Myometrial cell (primary cell): ENCODE measurements around the gene ZNF436. TPM values are rescaled to one million over a fixed set of nuclear protein-coding genes. Genes with fewer than 3 reads are reported as not detected.

Experiments used
- total RNA-seq: library from RNA; depleted of rRNA; stranded (reverse); fragments of >200 nt; gene quantifications from 2 replicates; pipeline ENCODE4 v1.2.3, GENCODE V29; 2015

The ZNF436 gene
- total RNA-seq, result 5.8 and 9.7 TPM in 2 replicates

DNA sequence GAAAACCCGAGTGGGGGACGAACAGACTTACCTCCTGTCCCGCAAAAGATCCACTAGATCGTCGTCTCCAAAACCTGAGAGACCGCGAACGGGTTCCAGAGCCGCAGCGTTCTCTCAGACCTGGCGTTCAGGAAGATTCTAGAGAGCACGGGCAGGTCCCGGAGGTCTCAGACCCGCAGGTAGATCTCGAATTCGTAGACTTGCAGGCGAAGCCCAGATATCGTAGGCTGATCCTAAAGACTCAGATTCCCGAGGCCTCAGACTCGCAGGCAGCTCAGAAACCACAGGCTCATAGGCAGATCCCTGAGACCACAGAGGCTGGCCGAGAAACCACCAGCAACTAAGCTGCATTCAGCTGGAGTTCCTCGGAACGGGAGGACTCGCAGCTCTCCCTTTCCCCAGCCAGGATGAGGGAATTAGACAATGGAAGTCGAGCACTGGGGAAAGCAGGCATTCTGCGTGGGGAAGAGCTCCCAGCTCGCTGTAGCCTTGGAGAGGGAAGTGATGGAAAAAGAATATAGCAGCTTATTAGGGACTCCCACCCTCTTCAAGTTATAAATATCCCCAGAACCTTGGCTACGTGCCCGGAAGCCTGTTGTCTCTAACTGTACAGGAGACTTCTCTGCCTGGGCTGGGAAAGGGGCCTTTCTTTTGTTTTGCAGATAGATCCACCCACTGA lies at the start of gene ZNF436:
TSS of gene ZNF436 (minus strand) at position 502 of the 679 bp plus-strand sequence. CDS start 1,831 bp downstream, outside the sequence.

DNA sequence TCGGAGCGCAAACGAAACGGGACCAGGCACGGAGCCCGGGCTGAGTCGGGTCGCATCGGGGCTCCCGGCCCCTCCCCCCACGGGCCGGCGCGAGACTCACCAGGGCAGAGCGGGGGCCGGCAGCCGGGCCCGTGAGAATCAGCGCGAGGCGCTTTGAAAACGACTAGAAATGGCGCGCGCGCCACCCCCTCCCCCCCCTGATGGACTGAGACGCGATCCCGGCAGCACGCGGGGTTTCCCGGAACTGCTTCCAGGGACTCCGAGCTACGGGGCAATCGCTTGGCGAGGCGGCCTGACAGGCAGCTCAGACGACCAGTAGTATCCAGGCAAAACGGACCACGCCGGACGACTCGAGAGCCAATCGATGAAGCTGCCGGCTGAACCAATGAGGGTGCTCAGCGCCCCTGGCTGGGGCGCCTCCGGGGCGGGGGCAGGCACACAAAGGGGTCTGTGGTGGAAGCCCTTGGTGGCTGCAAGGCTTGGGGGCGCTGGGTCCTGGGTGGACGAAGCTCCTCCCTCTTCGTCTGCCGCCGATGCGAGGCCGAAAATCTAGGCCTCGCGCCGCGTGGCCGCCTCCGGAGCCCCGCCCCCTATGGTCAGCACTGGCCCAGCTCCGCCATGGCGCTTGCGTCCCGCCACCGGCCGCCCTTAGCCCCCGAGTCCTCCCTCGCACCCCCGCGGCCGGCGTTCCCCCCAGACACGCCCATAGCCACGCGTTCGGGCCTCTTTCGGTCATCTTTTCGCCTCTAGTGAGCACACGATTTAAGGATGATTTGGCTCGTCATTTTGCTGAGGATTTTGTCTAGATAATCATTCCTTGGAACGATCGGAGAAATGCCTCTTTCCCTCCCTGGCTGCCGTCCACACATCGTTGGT lies 25.3 kb downstream of the ZNF436 start, which contains the start of gene HNRNPR:
TSS of gene HNRNPR (minus strand) at position 174 of the 876 bp plus-strand sequence. CDS start 3,276 bp downstream, outside the sequence.

Other genes with a start within 250 kb of the ZNF436 start
- 16.1 and 20.8 TPM in 2 replicates for gene LUZP1, start 201.0 kb downstream of the ZNF436 start, total RNA-seq
- gene HTR1D, start 152.3 kb downstream of the ZNF436 start, total RNA-seq, result not detected in 2 replicates
- gene HNRNPR, start 25.6 kb downstream of the ZNF436 start, total RNA-seq, result 63.1 and 86.5 TPM in 2 replicates
- gene TCEA3, start 54.9 kb upstream of the ZNF436 start, total RNA-seq, result 3.0 and 4.6 TPM in 2 replicates
- gene ASAP3, start 114.3 kb upstream of the ZNF436 start, total RNA-seq, result 35.7 and 39.3 TPM in 2 replicates
- gene E2F2, start 161.4 kb upstream of the ZNF436 start, total RNA-seq, result 0.53 and 0.86 TPM in 2 replicates
- gene ID3, start 189.7 kb upstream of the ZNF436 start, total RNA-seq, result 33.7 and 41.8 TPM in 2 replicates